ENCODE measurements around the gene GNG7.
"Not testable (repeated sequence)": the region's sequence is repeated elsewhere in the genome, so short reads cannot be mapped to it uniquely, and the experiment has no call there.

The GNG7 gene

GRCh38 chr19:2464389-2464788, 238.1 kb downstream of the GNG7 start:
- no peak for DNase-seq (ENCODE audit: low read depth in 2 of 2)

GRCh38 chr19:2463694-2464093, 238.8 kb downstream of the GNG7 start:
- not testable (repeated sequence) for DNase-seq (ENCODE audit: low read depth in 2 of 2)

- no peak for DNase-seq (ENCODE audit: low read depth in 2 of 2)
Measured at GRCh38 chr19:2462635-2463421, 239.7 kb downstream of the GNG7 start.

GRCh38 chr19:2461751-2462634, 240.5 kb downstream of the GNG7 start:
- peak; percentile 68 to 73 for DNase-seq (ENCODE audit: low read depth in 2 of 2)

All from stimulated activated CD8-positive, alpha-beta memory T cell treated with anti-CD3 and anti-CD28 coated beads, Interleukin-2, amount 100 ng/mL, for 48 hours (primary cell).